Natural killer cell treated with Interleukin-12 subunit alpha and Interleukin-12 subunit beta and Interleukin-15 and Interleukin-18, amount 100 ng/mL, for 72 hours (primary cell): ENCODE measurements around the gene BCAR3. TPM values are rescaled to one million over a fixed set of nuclear protein-coding genes. Genes with fewer than 3 reads are reported as not detected.
"Not testable (repeated sequence)": the region's sequence is repeated elsewhere in the genome, so short reads cannot be mapped to it uniquely, and the experiment has no call there.

Experiments
- ATAC-seq, 2 donors: fragments of 150-1000 bp; cut with Tn5 transposase in 1 of 2; sonication (Bioruptor Pico), chemical (Tn5 transposase) in 1 of 2; 2 replicates each; pipeline ENCODE4 v1.10.0; 2021
- DNase-seq: peaks from one replicate; pipeline ENCODE4 v3.0.0; 2022; ENCODE audit warnings: low spot score
- H3K27ac Mint-ChIP-seq, 2 donors: 1 replicate in 1 of 2; 2 replicates in 1 of 2; pipeline ENCODE4 v1.8.0; 2022; ENCODE audit warnings: mixed read lengths in 2 of 2, mild to moderate bottlenecking in 1 of 2, moderate library complexity in 1 of 2
- H3K27me3 Mint-ChIP-seq, 2 donors: 1 replicate in 1 of 2; 2 replicates in 1 of 2; pipeline ENCODE4 v1.8.0; 2022; ENCODE audit warnings: mixed read lengths in 2 of 2
- H3K36me3 Mint-ChIP-seq: one replicate; pipeline ENCODE4 v1.8.0; 2022; ENCODE audit warnings: mixed read lengths
- H3K4me1 Mint-ChIP-seq, 2 donors: 1 replicate in 1 of 2; 2 replicates in 1 of 2; pipeline ENCODE4 v1.8.0; 2022; ENCODE audit warnings: low read depth in 2 of 2, mixed read lengths in 2 of 2, mild to moderate bottlenecking in 1 of 2
- H3K4me3 Mint-ChIP-seq: one replicate; pipeline ENCODE4 v1.8.0; 2022; ENCODE audit warnings: mixed read lengths
- H3K9me3 Mint-ChIP-seq: 2 replicates; pipeline ENCODE4 v1.8.0; 2022; ENCODE audit warnings: mixed read lengths
- total RNA-seq, 2 donors: library from RNA; stranded (reverse); gene quantifications; one replicate each; pipeline ENCODE4 v1.2.3, GENCODE V29; 2022

BCAR3 gene
- total RNA-seq, 2 donors from 2014 or later, result 10.8 to 30.8 TPM

GRCh38 chr1:93591291-93591675 lies 90.4 kb downstream of the BCAR3 start:
- peaks cover 35 to 38% of the 10 kb centered on the region in 2 donors for H3K4me1 Mint-ChIP-seq
- not testable (repeated sequence) for H3K9me3 Mint-ChIP-seq, H3K27me3 Mint-ChIP-seq, DNase-seq, ATAC-seq
- H3K4me3 Mint-ChIP-seq, result peak overlapping the region; percentile 17
- H3K27ac Mint-ChIP-seq, result peak overlapping the region in 1 of 2 donors; percentile 72
- H3K36me3 Mint-ChIP-seq, result peaks cover 10% of the 10 kb centered on the region

DNA sequence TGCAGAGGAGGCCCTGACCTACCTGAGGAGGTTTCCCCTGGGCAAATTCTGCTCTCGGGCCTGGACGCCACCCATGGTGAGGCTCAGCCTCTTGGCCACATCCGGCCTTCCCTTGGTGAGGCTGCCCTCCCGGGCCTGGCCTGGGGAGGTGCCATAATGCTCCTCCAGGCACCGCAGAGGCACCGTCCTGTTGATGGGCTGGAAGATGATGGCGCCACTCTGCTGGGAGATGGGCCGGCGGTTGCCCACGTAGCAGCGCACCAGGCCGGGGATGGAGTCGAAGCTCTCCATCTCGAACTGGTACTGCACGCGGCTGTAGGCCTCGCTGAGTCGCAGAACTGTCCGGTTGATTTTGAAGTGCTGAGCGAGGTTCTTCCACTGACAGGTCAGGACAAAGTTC lies 92.7 kb downstream of the BCAR3 start:
- DNase-seq (no peak), ATAC-seq (no peak)
- H3K4me3 Mint-ChIP-seq, result no peak overlapping the region
- H3K4me1 Mint-ChIP-seq, result peaks cover 35 to 38% of the 10 kb centered on the region in 2 donors
- H3K27ac Mint-ChIP-seq, result no peak overlapping the region
- peaks cover 10% of the 10 kb centered on the region for H3K36me3 Mint-ChIP-seq
- no peaks in the 10 kb centered on the region for H3K9me3 Mint-ChIP-seq
- H3K27me3 Mint-ChIP-seq, result peaks cover 0 to 5% of the 10 kb centered on the region in 2 donors

DNA sequence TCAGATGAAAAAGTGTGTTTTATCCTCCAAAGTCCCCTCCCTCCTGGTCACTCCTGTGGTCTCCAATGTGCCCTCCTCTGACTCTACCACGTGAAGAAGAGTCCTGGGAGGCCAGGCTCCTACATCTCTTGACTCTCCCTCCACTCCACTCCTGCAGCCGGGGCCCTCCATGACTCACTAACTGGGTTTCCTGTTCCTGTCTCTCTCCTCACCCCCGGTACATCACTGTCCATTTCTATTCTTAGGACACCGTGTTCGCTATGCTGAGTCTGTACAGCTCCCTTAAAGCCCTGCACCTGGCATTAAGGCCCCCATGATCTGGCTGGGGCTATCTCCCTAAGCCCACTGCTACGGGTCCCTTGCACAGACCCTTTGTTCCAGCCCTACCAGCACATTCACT lies 93.4 kb downstream of the BCAR3 start:
- Mint-ChIP-seq H3K36me3 (peaks cover 10% of the 10 kb centered on the region), H3K9me3 (no peaks in the 10 kb centered on the region), H3K4me1 (peaks cover 35 to 38% of the 10 kb centered on the region in 2 donors), H3K27ac (no peak overlapping the region), H3K4me3 (peak overlapping the region; percentile 45), H3K27me3 (peaks cover 0 to 5% of the 10 kb centered on the region in 2 donors)
- no peak for DNase-seq
- peak; percentile 61 to 67 for ATAC-seq

- ATAC-seq, result no peak
- peaks cover 0 to 5% of the 10 kb centered on the region in 2 donors for H3K27me3 Mint-ChIP-seq
- H3K9me3 Mint-ChIP-seq, result no peaks in the 10 kb centered on the region
- peaks cover 35 to 38% of the 10 kb centered on the region in 2 donors for H3K4me1 Mint-ChIP-seq
- no peak overlapping the region for H3K4me3 Mint-ChIP-seq
- DNase-seq, result no peak
- no peak overlapping the region for H3K27ac Mint-ChIP-seq
- peaks cover 10% of the 10 kb centered on the region for H3K36me3 Mint-ChIP-seq
Observed at GRCh38 chr1:93587354-93587753, 94.3 kb downstream of the BCAR3 start.

- DNase-seq (no peak), ATAC-seq (no peak)
- peaks cover 10% of the 10 kb centered on the region for H3K36me3 Mint-ChIP-seq
- peaks cover 0 to 5% of the 10 kb centered on the region in 2 donors for H3K27me3 Mint-ChIP-seq
- peaks cover 21% of the 10 kb centered on the region in 2 donors for H3K4me1 Mint-ChIP-seq
- H3K9me3 Mint-ChIP-seq, result no peaks in the 10 kb centered on the region
- no peak overlapping the region for H3K27ac Mint-ChIP-seq
- no peak overlapping the region for H3K4me3 Mint-ChIP-seq
Observed at GRCh38 chr1:93585059-93585966, 96.3 kb downstream of the BCAR3 start.

- ATAC-seq, result no peak
- Mint-ChIP-seq H3K27ac (no peak overlapping the region), H3K36me3 (peaks cover 10% of the 10 kb centered on the region), H3K9me3 (no peaks in the 10 kb centered on the region), H3K27me3 (peaks cover 0 to 5% of the 10 kb centered on the region in 2 donors), H3K4me1 (peaks cover 14% of the 10 kb centered on the region in 2 donors), H3K4me3 (no peak overlapping the region)
- DNase-seq, result no peak
Observed at GRCh38 chr1:93584261-93585003, 97.2 kb downstream of the BCAR3 start.

GRCh38 chr1:93581917-93582850 lies 99.5 kb downstream of the BCAR3 start:
- Mint-ChIP-seq H3K27me3 (no peaks in the 10 kb centered on the region), H3K9me3 (no peaks in the 10 kb centered on the region), H3K36me3 (no peaks in the 10 kb centered on the region), H3K27ac (no peak overlapping the region), H3K4me3 (no peak overlapping the region), H3K4me1 (peaks cover 0 to 2% of the 10 kb centered on the region in 2 donors)
- DNase-seq (no peak), ATAC-seq (no peak)

DNA sequence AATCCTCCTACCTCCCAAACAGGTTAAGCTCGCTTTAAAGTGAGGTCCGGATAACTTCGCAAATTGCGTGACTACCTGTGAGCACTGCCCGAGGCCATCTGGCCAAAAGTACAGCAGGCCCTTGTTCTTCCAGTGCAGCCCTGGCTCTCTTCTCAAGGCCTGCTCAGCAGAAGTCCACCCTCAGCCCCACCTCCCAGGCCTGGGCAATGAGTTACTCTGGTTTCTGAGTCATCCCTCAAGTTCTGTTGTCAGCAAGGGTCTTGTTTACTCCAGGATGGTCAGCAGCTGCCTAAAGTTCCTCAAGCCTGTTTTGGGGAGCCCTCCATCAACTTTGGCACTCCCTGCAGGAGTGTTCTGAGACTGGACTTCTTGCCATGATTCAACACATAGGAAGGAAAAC lies 101.7 kb downstream of the BCAR3 start:
- Mint-ChIP-seq H3K27ac (no peak overlapping the region), H3K4me3 (no peak overlapping the region), H3K4me1 (no peaks in the 10 kb centered on the region)

GRCh38 chr1:93578911-93579825 lies 102.5 kb downstream of the BCAR3 start:
- no peaks in the 10 kb centered on the region for H3K27me3 Mint-ChIP-seq
- DNase-seq, result no peak
- peak in 1 of 2 donors; percentile 18 for ATAC-seq
- H3K9me3 Mint-ChIP-seq, result no peaks in the 10 kb centered on the region
- no peaks in the 10 kb centered on the region for H3K4me1 Mint-ChIP-seq
- H3K4me3 Mint-ChIP-seq, result no peak overlapping the region
- H3K27ac Mint-ChIP-seq, result no peak overlapping the region
- no peaks in the 10 kb centered on the region for H3K36me3 Mint-ChIP-seq

More for the DNA sequence above, 101.7 kb downstream of the BCAR3 start:
- no peak for ATAC-seq
- no peak for DNase-seq
- Mint-ChIP-seq H3K36me3 (no peaks in the 10 kb centered on the region), H3K9me3 (no peaks in the 10 kb centered on the region), H3K27me3 (no peaks in the 10 kb centered on the region)

DNA sequence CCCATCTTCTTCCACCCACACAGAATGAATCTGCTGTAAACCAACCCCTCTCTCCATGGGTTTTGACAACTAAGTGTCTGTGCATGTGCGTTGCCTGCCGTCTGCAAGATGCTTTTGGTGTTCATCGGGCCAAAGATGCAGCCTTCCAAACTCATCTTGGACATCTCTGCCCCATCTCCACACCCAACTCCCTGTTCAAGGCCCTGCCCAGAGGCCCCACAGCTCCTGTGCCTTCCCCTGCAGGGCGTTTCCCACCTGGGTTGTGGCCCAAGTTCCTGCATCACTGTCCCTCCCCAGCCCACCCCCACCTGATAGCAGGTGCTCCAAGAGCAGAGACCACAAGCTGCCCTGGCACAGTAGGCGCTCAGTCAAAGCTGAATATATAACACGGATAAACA lies 103.2 kb downstream of the BCAR3 start:
- no peak for ATAC-seq
- no peak for DNase-seq
- H3K27ac Mint-ChIP-seq, result no peak overlapping the region

DNA sequence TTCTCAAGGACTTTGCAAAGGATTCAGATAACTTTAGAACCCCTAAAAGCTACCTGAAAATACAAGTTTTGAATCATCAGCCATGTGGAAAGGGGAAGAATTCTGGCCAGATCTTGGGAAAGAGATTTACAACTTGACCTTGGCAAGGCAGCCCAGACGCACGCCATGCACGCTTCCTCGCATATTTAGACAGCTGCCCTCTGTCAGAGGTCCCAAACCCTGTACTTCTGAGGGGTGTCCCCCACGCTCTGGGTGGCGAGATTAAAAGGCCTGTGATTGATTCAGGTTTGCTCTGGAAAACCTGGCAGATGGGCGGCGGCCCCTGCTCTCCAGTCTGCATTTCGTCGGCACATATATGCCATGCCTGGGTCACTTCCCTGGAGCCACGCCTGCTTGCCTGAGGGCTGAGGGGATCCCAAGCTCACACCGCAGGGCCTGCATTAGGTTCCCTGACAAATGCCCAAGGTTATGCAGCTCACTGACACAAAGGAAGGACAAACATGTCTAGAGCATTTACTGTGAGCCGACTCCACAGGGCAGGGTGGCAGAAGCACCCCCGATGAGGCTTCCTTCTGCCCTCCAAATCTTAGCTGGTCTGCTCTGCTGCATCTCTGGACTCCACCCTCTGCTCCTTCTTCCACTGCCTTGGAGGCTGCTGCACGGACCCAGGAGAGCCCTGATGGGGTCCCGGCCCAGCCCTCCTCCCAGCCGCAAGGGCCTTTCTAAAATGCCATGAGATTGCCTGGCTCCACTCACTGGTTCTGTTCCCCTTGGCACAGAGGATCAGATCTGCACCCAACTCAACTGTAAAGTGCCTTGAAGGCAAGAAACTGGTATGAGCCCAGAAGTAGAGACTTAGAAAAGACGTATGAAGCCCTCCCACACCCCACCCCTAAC lies 103.9 kb downstream of the BCAR3 start:
- Mint-ChIP-seq H3K36me3 (no peaks in the 10 kb centered on the region), H3K27ac (no peak overlapping the region), H3K4me3 (no peak overlapping the region), H3K4me1 (no peaks in the 10 kb centered on the region), H3K9me3 (no peaks in the 10 kb centered on the region), H3K27me3 (no peaks in the 10 kb centered on the region)
- ATAC-seq (no peak), DNase-seq (no peak)

More for the DNA sequence above, 103.2 kb downstream of the BCAR3 start:
- Mint-ChIP-seq H3K9me3 (no peaks in the 10 kb centered on the region), H3K36me3 (no peaks in the 10 kb centered on the region), H3K27me3 (no peaks in the 10 kb centered on the region), H3K4me1 (no peaks in the 10 kb centered on the region), H3K4me3 (no peak overlapping the region)

DNA sequence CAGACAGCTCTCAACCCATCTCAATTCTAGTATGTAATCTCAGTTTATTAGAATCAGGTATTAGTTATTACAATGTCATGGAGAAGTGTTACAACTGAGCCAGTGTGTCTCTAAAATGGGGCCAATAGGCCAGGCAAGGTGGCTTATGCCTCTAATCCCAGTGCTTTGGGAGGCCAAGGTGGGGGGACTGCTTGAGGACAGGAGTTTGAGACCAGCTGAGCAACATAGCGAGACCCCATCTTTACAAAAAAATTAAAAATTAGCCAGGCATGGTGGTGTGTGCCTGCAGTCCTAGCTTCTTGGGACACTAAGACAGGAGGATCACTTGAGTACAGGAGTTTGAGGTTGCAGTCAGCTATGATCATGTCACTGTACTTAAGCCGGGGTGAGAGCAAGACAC lies 104.9 kb downstream of the BCAR3 start:
- DNase-seq (no peak), ATAC-seq (no peak)
- Mint-ChIP-seq H3K27me3 (no peaks in the 10 kb centered on the region), H3K27ac (no peak overlapping the region), H3K9me3 (no peaks in the 10 kb centered on the region), H3K36me3 (no peaks in the 10 kb centered on the region), H3K4me3 (no peak overlapping the region), H3K4me1 (no peaks in the 10 kb centered on the region)
